ENCODE measurements around the gene EXOC2.

EXOC2 gene

DNA sequence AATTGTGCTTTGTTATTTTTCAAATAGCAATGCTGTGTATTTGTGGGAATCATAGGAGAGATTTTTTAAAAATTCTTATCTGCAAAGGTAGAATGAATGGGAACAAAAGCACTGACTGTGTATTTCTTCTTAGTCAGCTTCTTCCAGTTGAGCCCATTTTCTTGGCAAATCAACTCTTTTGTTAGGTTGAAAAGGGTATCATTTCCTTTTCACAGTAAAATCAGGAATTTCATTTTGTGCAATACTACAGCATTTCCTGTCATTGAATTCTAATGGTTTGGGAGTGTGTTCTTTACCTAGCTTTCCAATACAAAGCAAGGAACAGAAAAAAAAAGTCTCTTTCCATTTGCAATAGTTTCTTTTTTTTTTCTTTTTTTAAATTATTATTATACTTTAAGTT lies 19.0 kb upstream of the EXOC2 start:
- no peak for DNase-seq
- Histone ChIP-seq H3K27me3 (ENCODE audit: insufficient read depth, low read depth, severe bottlenecking) (no peaks in the 10 kb centered on the region), H3K36me3 (no peaks in the 10 kb centered on the region), H3K9me3 (ENCODE audit: severe bottlenecking) (no peaks in the 10 kb centered on the region), H3K4me3 (ENCODE audit: low read depth, low read length) (no peak overlapping the region), H3K27ac (no peak overlapping the region)
- no peak for TF ChIP-seq CTCF (IDR thresholded peaks at IDR 0.05; ENCODE audit: low read depth, low read length)

GRCh38 chr6:710601-711571 lies 17.9 kb upstream of the EXOC2 start:
- DNase-seq, result no peak
- H3K27me3 ChIP-seq (ENCODE audit: insufficient read depth, low read depth, severe bottlenecking), result no peaks in the 10 kb centered on the region
- TF ChIP-seq CTCF (IDR thresholded peaks at IDR 0.05; ENCODE audit: low read depth, low read length), result no peak
- H3K9me3 ChIP-seq (ENCODE audit: severe bottlenecking), result no peaks in the 10 kb centered on the region
- no peak overlapping the region for H3K4me3 ChIP-seq (ENCODE audit: low read depth, low read length)
- H3K36me3 ChIP-seq, result no peaks in the 10 kb centered on the region
- H3K27ac ChIP-seq, result no peak overlapping the region

GRCh38 chr6:709471-710056 lies 16.6 kb upstream of the EXOC2 start:
- TF ChIP-seq CTCF (IDR thresholded peaks at IDR 0.05; ENCODE audit: low read depth, low read length), result no peak
- Histone ChIP-seq H3K27me3 (ENCODE audit: insufficient read depth, low read depth, severe bottlenecking) (no peaks in the 10 kb centered on the region), H3K27ac (no peak overlapping the region), H3K4me3 (ENCODE audit: low read depth, low read length) (no peak overlapping the region), H3K36me3 (no peaks in the 10 kb centered on the region), H3K9me3 (ENCODE audit: severe bottlenecking) (no peaks in the 10 kb centered on the region)
- no peak for DNase-seq

GRCh38 chr6:708237-708598 lies 15.3 kb upstream of the EXOC2 start:
- H3K4me3 ChIP-seq (ENCODE audit: low read depth, low read length), result no peak overlapping the region
- no peaks in the 10 kb centered on the region for H3K27me3 ChIP-seq (ENCODE audit: insufficient read depth, low read depth, severe bottlenecking)
- no peak for DNase-seq
- no peaks in the 10 kb centered on the region for H3K36me3 ChIP-seq
- no peaks in the 10 kb centered on the region for H3K9me3 ChIP-seq (ENCODE audit: severe bottlenecking)
- H3K27ac ChIP-seq, result no peak overlapping the region
- TF ChIP-seq CTCF (IDR thresholded peaks at IDR 0.05; ENCODE audit: low read depth, low read length), result no peak

GRCh38 chr6:707576-708236 lies 14.8 kb upstream of the EXOC2 start:
- Histone ChIP-seq H3K27ac (no peak overlapping the region), H3K36me3 (no peaks in the 10 kb centered on the region), H3K27me3 (ENCODE audit: insufficient read depth, low read depth, severe bottlenecking) (no peaks in the 10 kb centered on the region), H3K4me3 (ENCODE audit: low read depth, low read length) (no peak overlapping the region), H3K9me3 (ENCODE audit: severe bottlenecking) (no peaks in the 10 kb centered on the region)
- no peak for DNase-seq
- TF ChIP-seq CTCF (IDR thresholded peaks at IDR 0.05; ENCODE audit: low read depth, low read length), result no peak
